COLO829 (cell line): ENCODE measurements around the gene ADAMTSL5.

ENCODE experiments used
- DNase-seq: peaks from one replicate; pipeline ENCODE4 v3.0.0; 2012; ENCODE audit warnings: low spot score

Gene ADAMTSL5

GRCh38 chr19:1495799-1496713, 16.8 kb downstream of the ADAMTSL5 start:
- DNase-seq: no peak

GRCh38 chr19:1495051-1495798, 17.6 kb downstream of the ADAMTSL5 start:
- no peak for DNase-seq

- DNase-seq: no peak
Observed at GRCh38 chr19:1494115-1494815, 18.6 kb downstream of the ADAMTSL5 start.

- no peak for DNase-seq
Observed at GRCh38 chr19:1492474-1493006, 20.3 kb downstream of the ADAMTSL5 start.

- no peak for DNase-seq
Observed at GRCh38 chr19:1491849-1492170, 21.0 kb downstream of the ADAMTSL5 start.

- no peak for DNase-seq
Observed at GRCh38 chr19:1491114-1491848, 21.5 kb downstream of the ADAMTSL5 start, which contains the start of gene REEP6. Gene REEP6, plus strand, starts transcription at chr19:1491181. Its CDS starts 89 bp downstream, at chr19:1491270.

- peak; percentile 99 for DNase-seq
Observed at GRCh38 chr19:1490311-1491113, 22.3 kb downstream of the ADAMTSL5 start, which contains the start of gene PCSK4. Gene PCSK4, minus strand, starts transcription at chr19:1490350. Its CDS starts 4 bp downstream, at chr19:1490346.

GRCh38 chr19:1489463-1490310, 23.1 kb downstream of the ADAMTSL5 start:
- no peak for DNase-seq

- DNase-seq: no peak
Observed at GRCh38 chr19:1488282-1488601, 24.6 kb downstream of the ADAMTSL5 start.

GRCh38 chr19:1487576-1488281, 25.1 kb downstream of the ADAMTSL5 start:
- no peak for DNase-seq

GRCh38 chr19:1486720-1487575, 25.9 kb downstream of the ADAMTSL5 start:
- no peak for DNase-seq

- DNase-seq: no peak
Observed at GRCh38 chr19:1483979-1484428, 28.8 kb downstream of the ADAMTSL5 start.

- DNase-seq: no peak
Observed at GRCh38 chr19:1483131-1483978, 29.5 kb downstream of the ADAMTSL5 start.

GRCh38 chr19:1482361-1483130, 30.3 kb downstream of the ADAMTSL5 start:
- DNase-seq: no peak

- no peak for DNase-seq
Observed at GRCh38 chr19:1481893-1482360, 30.9 kb downstream of the ADAMTSL5 start.

- no peak for DNase-seq
Observed at GRCh38 chr19:1481224-1481892, 31.5 kb downstream of the ADAMTSL5 start.
